NCI-H1436 (cell line): ENCODE measurements around the gene NEK7.

Experiments
- DNase-seq: peaks from one replicate; lab custom pipeline; 2025; lab: John Stamatoyannopoulos, UW

Gene NEK7

GRCh38 chr1:198147216-198147615 is 9.6 kb upstream of the NEK7 start:
- no peak for DNase-seq

- no peak for DNase-seq
Measured at GRCh38 chr1:198150369-198150768, 6.4 kb upstream of the NEK7 start.

GRCh38 chr1:198151688-198152087 is 5.1 kb upstream of the NEK7 start:
- peak; percentile 14 for DNase-seq

- DNase-seq: no peak
Measured at GRCh38 chr1:198153103-198153502, 3.7 kb upstream of the NEK7 start.

- no peak for DNase-seq
Measured at GRCh38 chr1:198153804-198154203, 3.0 kb upstream of the NEK7 start.

GRCh38 chr1:198155253-198155652 is 1.5 kb upstream of the NEK7 start:
- no peak for DNase-seq

- DNase-seq: peak; percentile 63
Measured at GRCh38 chr1:198156111-198156744, 570 bp upstream of the NEK7 start.

- DNase-seq: peak; percentile 89
Measured at GRCh38 chr1:198157241-198157846, 546 bp downstream of the NEK7 start.

GRCh38 chr1:198157847-198158725 is 1.3 kb downstream of the NEK7 start:
- DNase-seq: no peak

- peak; percentile 92 for DNase-seq
Measured at GRCh38 chr1:198158735-198159589, 2.2 kb downstream of the NEK7 start.

GRCh38 chr1:198160222-198160621 is 3.4 kb downstream of the NEK7 start:
- no peak for DNase-seq

GRCh38 chr1:198160946-198161614 is 4.3 kb downstream of the NEK7 start:
- DNase-seq: no peak

GRCh38 chr1:198161718-198162090 is 4.9 kb downstream of the NEK7 start:
- no peak for DNase-seq

- DNase-seq: no peak
Measured at GRCh38 chr1:198162091-198162767, 5.4 kb downstream of the NEK7 start.

GRCh38 chr1:198165927-198166647 is 9.3 kb downstream of the NEK7 start:
- DNase-seq: no peak

GRCh38 chr1:198166900-198167299 is 10.1 kb downstream of the NEK7 start:
- no peak for DNase-seq

GRCh38 chr1:198167436-198167934 is 10.7 kb downstream of the NEK7 start:
- DNase-seq: no peak

- DNase-seq: no peak
Measured at GRCh38 chr1:198168227-198168626, 11.4 kb downstream of the NEK7 start.

- no peak for DNase-seq
Measured at GRCh38 chr1:198169672-198170071, 12.9 kb downstream of the NEK7 start.
